Measurements from ENCODE around the gene SRPK1.

- peak; percentile 57 for TF ChIP-seq CTCF (conservative IDR thresholded peaks at IDR 0.05; ENCODE audit: low read depth, low read length)
- TF ChIP-seq EZH2 (IDR thresholded peaks at IDR 0.05; ENCODE audit: low read length, unreplicated experiment): no peak
Measured at GRCh38 chr6:35955970-35956369, 35.1 kb upstream of the SRPK1 start.

All from PC-3 (cell line).